Left colon (tissue), 2 donors: ENCODE measurements around the gene ADAMTS2. TPM values are rescaled to one million over a fixed set of nuclear protein-coding genes. Genes with fewer than 3 reads are reported as not detected.

Source experiments
- ATAC-seq: fragments of 200-7000 bp; cut with Tn5 transposase; one replicate; pipeline ENCODE4 v1.9.1; 2020; ENCODE audit warnings: mild to moderate bottlenecking, moderate library complexity
- DNase-seq, 2 donors: peaks; one replicate each; pipeline ENCODE4 v3.0.0-alpha.2; 2020
- intact Hi-C, 2 donors: fragments of 100-400 bp; cut with DNase I in 1 of 2; cut with micrococcal nuclease in 1 of 2; formaldehyde crosslinking; loops; one replicate each; pipeline versions ENCODE4 v1.11.2 to v1.14.0; 2022; cut with DNase I, micrococcal nuclease
- total RNA-seq, 2 donors: library from RNA; stranded (reverse); fragmentation: NEBNext Ultra II Directional; extraction: Animal tissue kit (Norgen Biotek cat#: 25700); gene quantifications; one replicate each; pipeline ENCODE4 v1.2.1, GENCODE V29; 2021
- donor health status: DM: no; HTN: no; CAD: no.
- donor health status: DM: yes; HTN: yes; CAD: no.

ADAMTS2 gene
- total RNA-seq, 2 donors from 2014 or later: 2.6 to 4.4 TPM

DNA sequence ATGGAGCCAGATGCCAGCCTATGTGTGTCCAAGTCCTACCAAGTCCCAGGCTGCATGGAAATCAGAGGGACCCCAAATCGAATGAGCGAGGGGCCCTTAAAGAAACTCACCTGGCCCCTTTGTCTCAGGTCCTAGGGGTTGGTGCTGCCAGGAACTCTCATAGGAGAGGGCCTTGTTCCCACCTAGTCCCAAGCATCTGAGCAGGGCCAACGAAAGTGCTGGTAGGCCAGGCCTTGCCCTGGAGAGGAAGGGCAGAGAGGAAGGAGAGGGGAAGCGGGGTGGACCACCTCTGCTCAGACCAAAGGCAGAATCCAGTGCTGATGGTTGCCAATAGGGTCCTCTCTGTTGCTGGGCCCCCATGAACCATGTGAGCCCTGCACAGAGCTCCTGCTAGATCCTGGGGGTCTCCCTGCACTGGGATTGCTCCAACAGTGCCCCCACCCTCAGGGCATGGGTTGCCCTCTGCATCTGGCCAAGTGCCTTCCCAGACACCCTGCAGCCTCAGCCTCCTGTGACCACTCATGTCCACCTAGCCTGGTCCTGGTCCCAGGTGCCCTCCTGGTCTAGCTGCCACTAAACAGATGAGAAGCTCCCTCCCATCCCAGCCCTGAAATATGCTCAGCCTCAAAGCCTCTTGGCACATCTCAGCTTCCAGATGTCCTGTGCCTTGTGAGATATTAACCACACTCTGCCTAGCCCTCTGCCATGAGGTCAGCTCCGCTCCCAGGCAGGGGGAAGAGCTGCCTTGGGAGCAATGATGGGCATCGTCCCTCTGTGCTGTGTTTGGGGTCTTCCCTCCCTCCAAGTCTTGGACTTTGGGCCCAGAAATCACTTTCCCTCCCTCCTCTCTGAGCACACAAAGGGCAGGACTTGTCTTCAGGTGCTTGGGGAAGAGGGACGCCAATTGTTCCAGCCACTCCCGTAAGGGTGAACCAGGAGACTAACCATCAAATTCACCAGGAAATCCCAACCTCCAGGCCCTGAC is 109.6 kb downstream of the ADAMTS2 start:
- ATAC-seq: no peak
- DNase-seq: no peak
- intact Hi-C loops: no loop called here

GRCh38 chr5:179234563-179235135 is 110.6 kb downstream of the ADAMTS2 start:
- DNase-seq (no peak), ATAC-seq (no peak)
- intact Hi-C loops: no loop called here

- DNase-seq (no peak), ATAC-seq (no peak)
- intact Hi-C loops: no loop called here
Observed at GRCh38 chr5:179233909-179234562, 111.2 kb downstream of the ADAMTS2 start.

DNA sequence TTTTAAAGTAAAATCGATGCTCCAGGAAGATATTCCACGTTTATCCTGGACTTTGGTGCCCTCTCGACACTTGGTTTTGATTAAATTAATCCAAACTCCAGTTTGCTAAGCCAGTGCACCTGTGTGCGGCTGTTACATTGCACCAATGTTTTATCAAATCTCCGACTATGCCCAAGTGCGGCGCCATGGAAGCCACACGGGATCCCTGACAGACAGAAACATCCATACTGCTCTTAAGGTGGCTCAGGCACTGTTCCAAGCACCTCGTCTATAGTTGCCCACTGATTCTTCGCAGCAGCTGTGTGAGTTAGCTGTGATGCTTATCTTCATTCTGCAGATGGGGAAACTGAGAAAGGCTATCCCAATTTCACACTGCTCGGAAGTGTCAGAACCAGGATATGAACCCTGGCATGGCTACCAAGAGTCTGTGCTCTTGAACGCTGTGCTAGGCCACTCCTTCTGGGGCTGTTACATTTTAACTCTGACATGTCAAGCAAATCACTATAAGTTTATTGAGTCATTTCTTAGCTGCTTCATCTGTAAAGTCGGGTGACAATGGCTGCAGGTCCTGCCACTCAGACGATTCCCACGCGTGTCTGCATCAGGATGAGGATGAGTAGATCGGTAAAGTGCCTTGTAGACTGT is 113.0 kb downstream of the ADAMTS2 start:
- ATAC-seq (no peak), DNase-seq (no peak)
- intact Hi-C loops: no loop called here

DNA sequence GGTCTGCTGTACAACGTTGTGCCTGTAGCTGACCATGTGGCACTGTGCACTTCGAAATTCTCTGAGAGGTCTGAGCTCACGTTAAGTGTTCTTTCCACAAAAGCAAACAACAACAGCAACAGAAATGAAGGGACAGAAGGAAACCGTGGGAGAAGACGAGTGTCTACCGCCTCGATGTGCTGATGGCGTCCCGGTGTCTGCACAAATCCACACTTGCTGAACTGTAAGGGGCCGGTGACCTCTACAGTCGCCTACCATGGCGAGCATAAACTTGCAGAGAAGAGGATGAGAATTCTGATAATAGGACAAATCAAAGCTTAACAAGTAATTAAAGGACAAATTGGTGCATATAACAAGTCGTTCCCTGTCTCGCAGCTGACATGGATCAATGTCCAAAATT is 114.0 kb downstream of the ADAMTS2 start:
- no peak for ATAC-seq

GRCh38 chr5:179230061-179230461 is 115.2 kb downstream of the ADAMTS2 start:
- no peak for DNase-seq
- intact Hi-C loops: no loop called here
- no peak for ATAC-seq

More for the DNA sequence above, 114.0 kb downstream of the ADAMTS2 start:
- DNase-seq: no peak
- intact Hi-C loops: no loop called here

- DNase-seq: no peak
- no peak for ATAC-seq
- intact Hi-C loops: no loop called here
Observed at GRCh38 chr5:179229331-179229831, 115.9 kb downstream of the ADAMTS2 start.

DNA sequence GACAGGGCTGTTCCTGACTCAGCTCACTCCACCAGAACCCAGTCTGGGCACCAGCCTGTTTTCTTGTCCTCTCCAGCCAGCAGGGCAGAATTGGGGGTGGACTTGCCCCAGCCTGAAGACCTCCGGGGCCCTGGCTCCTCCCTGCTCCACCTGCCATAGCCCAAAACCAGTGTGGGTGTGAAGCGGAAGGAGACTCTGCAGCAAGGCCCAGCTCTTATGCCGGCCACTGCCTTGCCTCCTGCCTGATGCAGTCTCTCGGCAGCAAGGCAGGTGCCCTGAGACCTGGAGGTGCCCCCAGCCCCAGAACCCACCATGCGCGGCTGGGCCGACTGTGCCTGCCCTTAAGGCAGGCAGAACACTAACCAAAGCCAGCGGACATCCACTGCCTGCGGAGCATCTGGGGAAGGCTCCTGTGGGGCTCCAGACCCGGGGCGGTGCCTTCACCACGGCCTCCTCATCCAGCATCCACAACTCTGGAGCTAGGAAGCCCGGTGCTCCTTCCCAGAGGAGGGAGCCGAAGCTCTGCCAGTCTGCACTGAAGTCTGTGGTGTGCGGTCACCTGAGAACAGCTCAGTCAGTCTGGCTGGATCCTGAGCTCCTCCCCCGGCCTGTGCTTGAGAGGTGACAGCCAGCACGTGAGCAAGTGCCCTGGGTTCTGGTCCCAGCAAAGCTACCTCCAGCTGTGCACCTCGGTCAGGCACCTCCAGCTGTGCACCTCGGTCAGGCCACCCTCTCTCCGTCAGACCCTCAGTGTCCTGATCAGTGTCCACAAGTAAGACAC is 116.7 kb downstream of the ADAMTS2 start:
- ATAC-seq (no peak), DNase-seq (no peak)
- intact Hi-C loops: no loop called here

GRCh38 chr5:179227580-179228311 is 117.5 kb downstream of the ADAMTS2 start:
- ATAC-seq (no peak), DNase-seq (no peak)
- intact Hi-C loops: no loop called here

- intact Hi-C loops: no loop called here
- ATAC-seq (no peak), DNase-seq (no peak)
Observed at GRCh38 chr5:179227229-179227579, 118.1 kb downstream of the ADAMTS2 start.

- intact Hi-C loops: no loop called here
- ATAC-seq: no peak
- DNase-seq: no peak
Observed at GRCh38 chr5:179226696-179227095, 118.6 kb downstream of the ADAMTS2 start.

DNA sequence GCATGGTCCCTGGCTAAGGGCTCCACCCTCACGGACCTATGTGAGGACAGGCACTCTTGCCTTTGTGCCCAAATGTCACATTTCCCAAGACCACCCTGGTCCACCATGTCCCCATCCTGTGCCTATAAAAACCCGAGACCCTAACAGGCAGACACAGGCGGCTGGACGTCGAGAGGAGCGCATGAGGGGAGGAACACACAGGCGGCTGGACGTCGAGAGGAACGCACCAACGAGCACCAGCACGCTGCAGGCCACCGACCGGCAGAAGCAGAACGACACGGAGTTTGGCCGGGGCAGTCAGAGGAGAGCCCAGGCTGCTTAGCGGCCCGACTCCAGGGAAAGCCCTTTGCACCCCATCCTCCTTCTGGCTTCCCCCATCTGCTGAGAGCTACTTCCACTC is 119.9 kb downstream of the ADAMTS2 start:
- no peak for ATAC-seq
- DNase-seq: no peak
- intact Hi-C loops: no loop called here

DNA sequence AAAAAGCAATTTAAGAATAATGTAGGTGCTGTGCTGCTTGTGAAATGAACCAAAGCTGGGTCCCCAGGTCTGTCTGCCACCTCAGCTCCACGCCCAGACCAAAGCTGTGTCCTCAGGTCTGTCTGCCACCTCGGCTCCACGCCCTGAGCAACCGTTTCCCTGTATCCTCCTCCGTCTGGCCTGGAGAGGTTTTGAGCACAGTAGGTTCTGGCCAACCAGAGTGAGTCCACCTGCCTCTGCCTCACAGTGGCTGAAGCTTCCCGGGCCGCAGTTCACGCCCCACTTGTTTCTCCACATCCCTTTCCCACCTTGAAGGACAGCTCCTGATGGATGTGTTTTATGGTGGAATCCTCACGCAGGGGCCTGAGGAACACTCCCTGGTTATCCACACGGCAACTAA is 120.5 kb downstream of the ADAMTS2 start:
- no peak for ATAC-seq
- intact Hi-C loops: no loop called here
- DNase-seq: no peak

GRCh38 chr5:179223961-179224360 is 121.3 kb downstream of the ADAMTS2 start:
- ATAC-seq (no peak), DNase-seq (no peak)
- intact Hi-C loops: no loop called here

GRCh38 chr5:179223528-179223927 is 121.7 kb downstream of the ADAMTS2 start:
- DNase-seq: no peak
- intact Hi-C loops: no loop called here
- ATAC-seq: no peak

DNA sequence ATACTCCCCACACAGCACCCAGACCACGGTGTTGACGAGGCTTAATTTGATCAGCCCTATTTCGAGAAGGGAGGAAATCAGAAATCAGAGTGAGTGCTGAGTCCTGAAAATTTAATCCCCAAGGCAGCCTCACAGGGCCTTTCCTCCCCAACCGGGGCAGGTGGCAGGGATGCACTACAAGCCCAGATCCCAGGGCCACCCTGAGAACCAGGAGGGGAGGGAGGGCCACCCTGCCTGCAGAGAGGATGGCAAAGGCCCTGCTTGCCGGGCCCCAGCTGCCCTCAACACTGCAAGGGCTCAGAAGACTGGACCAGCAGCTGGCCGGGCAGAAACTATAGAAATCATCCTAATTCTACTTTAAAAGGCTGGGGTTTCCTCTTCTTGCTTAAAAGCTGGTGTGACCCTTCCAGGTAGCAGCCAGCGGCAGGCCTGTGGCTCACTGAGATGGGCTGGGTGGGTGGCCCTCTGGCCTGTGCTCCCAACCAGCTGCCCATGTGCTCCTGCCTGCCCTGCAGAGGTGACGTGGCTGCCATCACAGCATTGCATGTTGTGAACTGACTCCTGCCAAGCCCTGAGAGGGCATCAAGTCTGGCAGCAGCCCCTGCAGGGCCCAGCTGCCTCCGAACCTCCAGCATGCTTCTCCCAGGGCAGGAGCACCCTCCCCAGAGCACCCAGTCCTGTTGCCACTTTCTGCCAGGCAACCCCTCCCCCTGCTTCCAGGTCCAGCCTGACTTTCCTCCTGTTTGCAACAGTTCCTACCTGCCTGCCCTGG is 122.8 kb downstream of the ADAMTS2 start:
- ATAC-seq: no peak
- intact Hi-C loops: no loop called here
- DNase-seq: no peak

- intact Hi-C loops: no loop called here
- no peak for ATAC-seq
- no peak for DNase-seq
Observed at GRCh38 chr5:179221877-179222220, 123.4 kb downstream of the ADAMTS2 start.
